Activated naive CD4-positive, alpha-beta T cell treated with anti-CD3 and anti-CD28 coated beads, Interleukin-2, amount 50 U/mL, for 24 hours (primary cell): ENCODE data around the gene SPATA2L.
A peak's percentile ranks its signal among the peaks of the same experiment; 100 is the strongest.

ENCODE experiments used
- H3K27ac Mint-ChIP-seq: one replicate; pipeline ENCODE4 v1.8.0; 2021; ENCODE audit warnings: mild to moderate bottlenecking, mixed read lengths
- H3K27me3 Mint-ChIP-seq: one replicate; pipeline ENCODE4 v1.8.0; 2021; ENCODE audit warnings: mixed read lengths
- H3K36me3 Mint-ChIP-seq: one replicate; pipeline ENCODE4 v1.8.0; 2021; ENCODE audit warnings: mixed read lengths
- H3K4me1 Mint-ChIP-seq: one replicate; pipeline ENCODE4 v1.8.0; 2021; ENCODE audit warnings: mixed read lengths
- H3K4me3 Mint-ChIP-seq: one replicate; pipeline ENCODE4 v1.8.0; 2021; ENCODE audit warnings: mild to moderate bottlenecking, mixed read lengths
- H3K9me3 Mint-ChIP-seq: one replicate; pipeline ENCODE4 v1.8.0; 2021; ENCODE audit warnings: mixed read lengths

SPATA2L gene

GRCh38 chr16:89701425-89702406 lies at the start of gene SPATA2L:
Gene SPATA2L, minus strand, starts transcription at chr16:89701705. Its CDS starts 473 bp downstream, at chr16:89701232.
- peaks cover 2% of the 10 kb centered on the region for H3K36me3 Mint-ChIP-seq
- H3K27me3 Mint-ChIP-seq = no peaks in the 10 kb centered on the region
- H3K27ac Mint-ChIP-seq = peak within 1 kb of the TSS; percentile 11
- H3K9me3 Mint-ChIP-seq = no peaks in the 10 kb centered on the region
- peak within 1 kb of the TSS; percentile 76 for H3K4me3 Mint-ChIP-seq
- peaks cover 27% of the 10 kb centered on the region for H3K4me1 Mint-ChIP-seq

- H3K27ac Mint-ChIP-seq = peak overlapping the region; percentile 84
- H3K27me3 Mint-ChIP-seq = no peaks in the 10 kb centered on the region
- H3K9me3 Mint-ChIP-seq = no peaks in the 10 kb centered on the region
- H3K4me1 Mint-ChIP-seq = peaks cover 27% of the 10 kb centered on the region
- no peaks in the 10 kb centered on the region for H3K36me3 Mint-ChIP-seq
- peak overlapping the region; percentile 39 for H3K4me3 Mint-ChIP-seq
Measured at GRCh38 chr16:89749637-89750036, 48.1 kb upstream of the SPATA2L start.

- Mint-ChIP-seq H3K36me3 (no peaks in the 10 kb centered on the region), H3K4me1 (peaks cover 27% of the 10 kb centered on the region), H3K9me3 (no peaks in the 10 kb centered on the region), H3K4me3 (no peak overlapping the region), H3K27me3 (no peaks in the 10 kb centered on the region), H3K27ac (no peak overlapping the region)
Measured at GRCh38 chr16:89748921-89749320, 47.4 kb upstream of the SPATA2L start.

GRCh38 chr16:89748076-89748475 lies 46.6 kb upstream of the SPATA2L start:
- no peak overlapping the region for H3K27ac Mint-ChIP-seq
- no peaks in the 10 kb centered on the region for H3K9me3 Mint-ChIP-seq
- no peaks in the 10 kb centered on the region for H3K36me3 Mint-ChIP-seq
- H3K27me3 Mint-ChIP-seq = no peaks in the 10 kb centered on the region
- H3K4me1 Mint-ChIP-seq = peaks cover 27% of the 10 kb centered on the region
- H3K4me3 Mint-ChIP-seq = no peak overlapping the region

GRCh38 chr16:89746043-89746442 lies 44.5 kb upstream of the SPATA2L start:
- peaks cover 30% of the 10 kb centered on the region for H3K4me1 Mint-ChIP-seq
- H3K4me3 Mint-ChIP-seq = no peak overlapping the region
- no peaks in the 10 kb centered on the region for H3K36me3 Mint-ChIP-seq
- no peaks in the 10 kb centered on the region for H3K27me3 Mint-ChIP-seq
- H3K27ac Mint-ChIP-seq = no peak overlapping the region
- H3K9me3 Mint-ChIP-seq = no peaks in the 10 kb centered on the region

GRCh38 chr16:89744813-89745212 lies 43.3 kb upstream of the SPATA2L start:
- peaks cover 28% of the 10 kb centered on the region for H3K4me1 Mint-ChIP-seq
- H3K27ac Mint-ChIP-seq = no peak overlapping the region
- H3K9me3 Mint-ChIP-seq = no peaks in the 10 kb centered on the region
- no peaks in the 10 kb centered on the region for H3K36me3 Mint-ChIP-seq
- H3K4me3 Mint-ChIP-seq = no peak overlapping the region
- no peaks in the 10 kb centered on the region for H3K27me3 Mint-ChIP-seq

- Mint-ChIP-seq H3K27ac (peak overlapping the region; percentile 65), H3K27me3 (no peaks in the 10 kb centered on the region)
Measured at GRCh38 chr16:89742948-89743347, 41.4 kb upstream of the SPATA2L start.

GRCh38 chr16:89741342-89742014 lies 40.0 kb upstream of the SPATA2L start:
- H3K27ac Mint-ChIP-seq = no peak overlapping the region
- no peaks in the 10 kb centered on the region for H3K9me3 Mint-ChIP-seq
- H3K4me3 Mint-ChIP-seq = no peak overlapping the region
- peaks cover 39% of the 10 kb centered on the region for H3K4me1 Mint-ChIP-seq
- H3K27me3 Mint-ChIP-seq = no peaks in the 10 kb centered on the region
- H3K36me3 Mint-ChIP-seq = peaks cover 2% of the 10 kb centered on the region

More at GRCh38 chr16:89742948-89743347, 41.4 kb upstream of the SPATA2L start:
- no peak overlapping the region for H3K4me3 Mint-ChIP-seq
- no peaks in the 10 kb centered on the region for H3K36me3 Mint-ChIP-seq
- peaks cover 33% of the 10 kb centered on the region for H3K4me1 Mint-ChIP-seq
- H3K9me3 Mint-ChIP-seq = no peaks in the 10 kb centered on the region

- peaks cover 4% of the 10 kb centered on the region for H3K36me3 Mint-ChIP-seq
- no peak overlapping the region for H3K27ac Mint-ChIP-seq
- no peaks in the 10 kb centered on the region for H3K27me3 Mint-ChIP-seq
- no peaks in the 10 kb centered on the region for H3K9me3 Mint-ChIP-seq
- H3K4me3 Mint-ChIP-seq = no peak overlapping the region
- H3K4me1 Mint-ChIP-seq = peaks cover 44% of the 10 kb centered on the region
Measured at GRCh38 chr16:89739383-89739782, 37.9 kb upstream of the SPATA2L start.

GRCh38 chr16:89738538-89739317 lies 37.2 kb upstream of the SPATA2L start:
- H3K9me3 Mint-ChIP-seq = no peaks in the 10 kb centered on the region
- H3K27me3 Mint-ChIP-seq = no peaks in the 10 kb centered on the region
- H3K4me1 Mint-ChIP-seq = peaks cover 49% of the 10 kb centered on the region
- H3K4me3 Mint-ChIP-seq = no peak overlapping the region
- peak overlapping the region; percentile 23 for H3K27ac Mint-ChIP-seq
- peaks cover 4% of the 10 kb centered on the region for H3K36me3 Mint-ChIP-seq

GRCh38 chr16:89738072-89738377 lies 36.5 kb upstream of the SPATA2L start:
- no peaks in the 10 kb centered on the region for H3K9me3 Mint-ChIP-seq
- peaks cover 5% of the 10 kb centered on the region for H3K36me3 Mint-ChIP-seq
- H3K4me1 Mint-ChIP-seq = peaks cover 45% of the 10 kb centered on the region
- H3K27ac Mint-ChIP-seq = no peak overlapping the region
- no peaks in the 10 kb centered on the region for H3K27me3 Mint-ChIP-seq
- no peak overlapping the region for H3K4me3 Mint-ChIP-seq

GRCh38 chr16:89737341-89738071 lies 36.0 kb upstream of the SPATA2L start:
- Mint-ChIP-seq H3K27me3 (no peaks in the 10 kb centered on the region), H3K9me3 (no peaks in the 10 kb centered on the region), H3K27ac (peak overlapping the region; percentile 65), H3K36me3 (peaks cover 7% of the 10 kb centered on the region), H3K4me1 (peaks cover 40% of the 10 kb centered on the region), H3K4me3 (no peak overlapping the region)

- Mint-ChIP-seq H3K36me3 (peaks cover 10% of the 10 kb centered on the region), H3K4me1 (peaks cover 45% of the 10 kb centered on the region), H3K4me3 (no peak overlapping the region), H3K9me3 (no peaks in the 10 kb centered on the region), H3K27ac (peak overlapping the region; percentile 65), H3K27me3 (no peaks in the 10 kb centered on the region)
Measured at GRCh38 chr16:89736554-89736953, 35.0 kb upstream of the SPATA2L start.

- Mint-ChIP-seq H3K4me3 (no peak overlapping the region), H3K4me1 (peaks cover 59% of the 10 kb centered on the region), H3K36me3 (peaks cover 16% of the 10 kb centered on the region), H3K27me3 (no peaks in the 10 kb centered on the region), H3K27ac (no peak overlapping the region), H3K9me3 (no peaks in the 10 kb centered on the region)
Measured at GRCh38 chr16:89733792-89734191, 32.3 kb upstream of the SPATA2L start.

GRCh38 chr16:89733322-89733721 lies 31.8 kb upstream of the SPATA2L start:
- H3K27me3 Mint-ChIP-seq = no peaks in the 10 kb centered on the region
- no peaks in the 10 kb centered on the region for H3K9me3 Mint-ChIP-seq
- H3K4me1 Mint-ChIP-seq = peaks cover 56% of the 10 kb centered on the region
- H3K27ac Mint-ChIP-seq = no peak overlapping the region
- peaks cover 17% of the 10 kb centered on the region for H3K36me3 Mint-ChIP-seq
- no peak overlapping the region for H3K4me3 Mint-ChIP-seq
